ENCODE data around the gene ASAP2.

Gene ASAP2

GRCh38 chr2:9231291-9232165 is 24.9 kb downstream of the ASAP2 start:
- DNase-seq (ENCODE audit: low read depth in 2 of 2), result no peak

- no peak for DNase-seq (ENCODE audit: low read depth in 2 of 2)
These were observed 25.5 kb downstream of the ASAP2 start for GRCh38 chr2:9232166-9232479.

GRCh38 chr2:9232886-9233285 is 26.3 kb downstream of the ASAP2 start:
- no peak for DNase-seq (ENCODE audit: low read depth in 2 of 2)

- no peak for DNase-seq (ENCODE audit: low read depth in 2 of 2)
These were observed 28.1 kb downstream of the ASAP2 start for GRCh38 chr2:9234680-9235146.

GRCh38 chr2:9235147-9236044 is 28.8 kb downstream of the ASAP2 start:
- DNase-seq (ENCODE audit: low read depth in 2 of 2), result no peak

- no peak for DNase-seq (ENCODE audit: low read depth in 2 of 2)
These were observed 29.4 kb downstream of the ASAP2 start for GRCh38 chr2:9236045-9236344.

GRCh38 chr2:9236867-9237266 is 30.3 kb downstream of the ASAP2 start:
- DNase-seq (ENCODE audit: low read depth in 2 of 2), result no peak

- DNase-seq (ENCODE audit: low read depth in 2 of 2), result no peak
These were observed 31.2 kb downstream of the ASAP2 start for GRCh38 chr2:9237831-9238230.

GRCh38 chr2:9238591-9239326 is 32.1 kb downstream of the ASAP2 start:
- no peak for DNase-seq (ENCODE audit: low read depth in 2 of 2)

- no peak for DNase-seq (ENCODE audit: low read depth in 2 of 2)
These were observed 33.0 kb downstream of the ASAP2 start for GRCh38 chr2:9239616-9240015.

- DNase-seq (ENCODE audit: low read depth in 2 of 2), result no peak
These were observed 34.1 kb downstream of the ASAP2 start for GRCh38 chr2:9240745-9241144.

- DNase-seq (ENCODE audit: low read depth in 2 of 2), result no peak
These were observed 34.6 kb downstream of the ASAP2 start for GRCh38 chr2:9241233-9241632.

- DNase-seq (ENCODE audit: low read depth in 2 of 2), result no peak
These were observed 36.7 kb downstream of the ASAP2 start for GRCh38 chr2:9243357-9243756.

- DNase-seq (ENCODE audit: low read depth in 2 of 2), result no peak
These were observed 38.5 kb downstream of the ASAP2 start for GRCh38 chr2:9244985-9245544.

GRCh38 chr2:9247177-9247576 is 40.6 kb downstream of the ASAP2 start:
- no peak for DNase-seq (ENCODE audit: low read depth in 2 of 2)

- no peak for DNase-seq (ENCODE audit: low read depth in 2 of 2)
These were observed 41.2 kb downstream of the ASAP2 start for GRCh38 chr2:9247786-9248185.

GRCh38 chr2:9248363-9248762 is 41.8 kb downstream of the ASAP2 start:
- DNase-seq (ENCODE audit: low read depth in 2 of 2), result no peak

GRCh38 chr2:9249020-9249800 is 42.6 kb downstream of the ASAP2 start:
- no peak for DNase-seq (ENCODE audit: low read depth in 2 of 2)

GRCh38 chr2:9250091-9250490 is 43.5 kb downstream of the ASAP2 start:
- DNase-seq (ENCODE audit: low read depth in 2 of 2), result no peak

- DNase-seq (ENCODE audit: low read depth in 2 of 2), result no peak
These were observed 44.0 kb downstream of the ASAP2 start for GRCh38 chr2:9250498-9251153.
